ENCODE data around the gene LRRC27. TPM values are rescaled to one million over a fixed set of nuclear protein-coding genes. Genes with fewer than 3 reads are reported as not detected.
"Not testable (repeated sequence)": the region's sequence is repeated elsewhere in the genome, so short reads cannot be mapped to it uniquely, and the experiment has no call there.

Gene LRRC27
- total and polyA plus RNA-seq, 7 donors: 1.4 to 15.5 (median 6.2) TPM

DNA sequence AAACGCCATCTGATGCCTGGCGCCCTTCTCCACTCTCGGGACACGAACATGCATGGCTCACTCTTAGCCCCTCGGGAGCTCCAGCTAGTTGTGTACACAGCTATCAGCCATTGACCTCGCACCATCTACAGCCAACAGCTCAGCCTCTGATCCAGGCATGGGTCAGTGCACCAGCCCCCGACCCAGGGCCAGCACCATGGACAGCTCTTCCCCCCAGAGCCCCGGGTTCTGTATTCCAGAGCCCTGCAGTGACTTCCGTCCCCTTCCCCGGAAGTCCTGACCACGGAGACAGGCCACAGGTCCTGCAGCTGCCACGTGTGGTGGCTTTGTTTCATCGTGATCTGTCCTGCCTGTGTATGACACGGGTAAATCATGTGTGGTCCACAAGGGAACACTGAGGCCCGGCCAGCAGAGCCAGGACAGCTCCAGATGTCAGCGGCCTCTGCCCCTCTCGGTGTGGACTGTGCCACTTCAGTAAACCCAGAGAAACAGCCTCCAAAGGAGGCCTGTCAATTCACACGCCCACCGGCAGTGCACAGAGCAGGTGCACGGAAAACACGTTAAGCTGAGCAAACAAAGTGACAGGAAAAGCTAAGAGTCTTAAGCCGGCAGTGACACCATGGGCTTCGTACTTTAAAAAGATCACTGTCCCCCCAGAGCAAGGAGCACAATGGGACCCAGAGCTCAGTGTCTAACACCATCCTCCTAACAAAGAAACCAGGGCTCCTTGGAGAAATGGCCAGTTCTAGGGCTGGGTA is 37.3 kb upstream of the LRRC27 start:
- DNase-seq: peak; percentile 27
- H3K27ac ChIP-seq: no peak overlapping the region
- H3K9me3 ChIP-seq: no peaks in the 10 kb centered on the region
- intact Hi-C loops (cut with DNase I): no loop called here
- no peaks in the 10 kb centered on the region for H3K27me3 ChIP-seq
- no peaks in the 10 kb centered on the region for H3K36me3 ChIP-seq
- H3K4me1 ChIP-seq: peaks cover 0 to 17% (median 16%) of the 10 kb centered on the region in 4 donors
- no peak for TF ChIP-seq EP300 (IDR thresholded peaks at IDR 0.05)
- TF ChIP-seq, protein P1, sequence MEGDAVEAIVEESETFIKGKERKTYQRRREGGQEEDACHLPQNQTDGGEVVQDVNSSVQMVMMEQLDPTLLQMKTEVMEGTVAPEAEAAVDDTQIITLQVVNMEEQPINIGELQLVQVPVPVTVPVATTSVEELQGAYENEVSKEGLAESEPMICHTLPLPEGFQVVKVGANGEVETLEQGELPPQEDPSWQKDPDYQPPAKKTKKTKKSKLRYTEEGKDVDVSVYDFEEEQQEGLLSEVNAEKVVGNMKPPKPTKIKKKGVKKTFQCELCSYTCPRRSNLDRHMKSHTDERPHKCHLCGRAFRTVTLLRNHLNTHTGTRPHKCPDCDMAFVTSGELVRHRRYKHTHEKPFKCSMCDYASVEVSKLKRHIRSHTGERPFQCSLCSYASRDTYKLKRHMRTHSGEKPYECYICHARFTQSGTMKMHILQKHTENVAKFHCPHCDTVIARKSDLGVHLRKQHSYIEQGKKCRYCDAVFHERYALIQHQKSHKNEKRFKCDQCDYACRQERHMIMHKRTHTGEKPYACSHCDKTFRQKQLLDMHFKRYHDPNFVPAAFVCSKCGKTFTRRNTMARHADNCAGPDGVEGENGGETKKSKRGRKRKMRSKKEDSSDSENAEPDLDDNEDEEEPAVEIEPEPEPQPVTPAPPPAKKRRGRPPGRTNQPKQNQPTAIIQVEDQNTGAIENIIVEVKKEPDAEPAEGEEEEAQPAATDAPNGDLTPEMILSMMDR (IDR thresholded peaks at IDR 0.05): no peak
- no peak for TF ChIP-seq POLR2AphosphoS5 (IDR thresholded peaks at IDR 0.05)
- no peak for TF ChIP-seq POLR2A (IDR thresholded peaks at IDR 0.05)
- no peak overlapping the region for H3K4me3 ChIP-seq
- 63 to 66% methylated on average over 23 of the region's 23 CpGs for WGBS, 2 donors

GRCh38 chr10:132295481-132295880 is 36.5 kb upstream of the LRRC27 start:
- 88 to 94% methylated on average over 23 of the region's 23 CpGs for WGBS, 2 donors
- H3K36me3 ChIP-seq; H3K27me3 ChIP-seq; H3K9me3 ChIP-seq; H3K4me3 ChIP-seq; H3K27ac ChIP-seq; intact Hi-C loops (cut with DNase I): not testable (repeated sequence)
- H3K4me1 ChIP-seq: peaks cover 0 to 17% (median 16%) of the 10 kb centered on the region in 4 donors
- DNase-seq: peak; percentile 33

- H3K27ac ChIP-seq: no peak overlapping the region
- peak; percentile 58 for DNase-seq
- intact Hi-C loops (cut with DNase I): no loop called here
- 79 to 87% methylated on average over 28 of the region's 28 CpGs for WGBS, 2 donors
- TF ChIP-seq POLR2AphosphoS5 (IDR thresholded peaks at IDR 0.05) (no peak), EP300 (IDR thresholded peaks at IDR 0.05) (no peak)
- TF ChIP-seq, protein P1 (IDR thresholded peaks at IDR 0.05): no peak
- H3K27me3 ChIP-seq: no peaks in the 10 kb centered on the region
- no peaks in the 10 kb centered on the region for H3K9me3 ChIP-seq
- H3K4me1 ChIP-seq: peaks cover 0 to 17% (median 16%) of the 10 kb centered on the region in 4 donors
- H3K4me3 ChIP-seq: no peak overlapping the region
- H3K36me3 ChIP-seq: no peaks in the 10 kb centered on the region
Observed at GRCh38 chr10:132296666-132297443, 35.1 kb upstream of the LRRC27 start.

DNA sequence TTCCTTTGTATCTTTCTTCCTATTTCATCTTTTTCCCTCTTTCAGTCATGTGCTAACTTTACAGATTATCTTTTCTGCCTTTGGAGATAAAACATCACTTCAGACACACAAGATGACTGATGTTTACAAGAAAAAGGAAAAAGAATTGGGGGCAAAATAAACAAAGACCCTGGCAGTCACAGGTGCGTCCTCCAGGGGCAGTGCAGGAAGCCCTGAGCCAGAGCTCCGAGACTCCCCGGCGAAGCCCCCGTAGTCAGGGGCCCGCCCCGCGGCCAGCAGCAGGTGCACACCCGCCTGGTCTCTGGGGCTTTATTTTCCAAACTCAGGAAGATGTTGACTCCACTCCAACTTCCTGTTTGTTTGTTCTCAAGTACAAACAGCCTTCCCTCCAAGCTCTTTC is 34.5 kb upstream of the LRRC27 start:
- Histone ChIP-seq H3K9me3 (no peaks in the 10 kb centered on the region), H3K36me3 (no peaks in the 10 kb centered on the region), H3K4me1 (peaks cover 0 to 17% (median 15%) of the 10 kb centered on the region in 4 donors), H3K27me3 (no peaks in the 10 kb centered on the region), H3K4me3 (no peak overlapping the region), H3K27ac (no peak overlapping the region)
- TF ChIP-seq POLR2AphosphoS5 (IDR thresholded peaks at IDR 0.05) (no peak), POLR2A (IDR thresholded peaks at IDR 0.05) (no peak), EP300 (IDR thresholded peaks at IDR 0.05) (no peak)
- TF ChIP-seq, protein P1 (IDR thresholded peaks at IDR 0.05): no peak
- DNase-seq: peak; percentile 25
- WGBS, 2 donors: 29 to 50% methylated on average over 9 of the region's 9 CpGs
- intact Hi-C loops (cut with DNase I): no loop called here
